ENCODE results near the gene MYO5A. TPM values are rescaled to one million over a fixed set of nuclear protein-coding genes. Genes with fewer than 3 reads are reported as not detected.
A peak's percentile ranks its signal among the peaks of the same experiment; 100 is the strongest.

The MYO5A gene
- total and polyA plus RNA-seq, 3 experiments from 2014 or later, result 15.8 to 37.3 (median 31.0) TPM

- Histone ChIP-seq H3K4me3 (ENCODE audit: low read length) (no peak overlapping the region), H3K27ac (ENCODE audit: low read depth, low read length) (no peak overlapping the region), H3K4me1 (ENCODE audit: insufficient read depth, low read length) (no peaks in the 10 kb centered on the region), H3K27me3 (ENCODE audit: insufficient read depth, low read length, poor library complexity, severe bottlenecking) (peaks cover 14% of the 10 kb centered on the region), H3K9me3 (ENCODE audit: low read length) (no peaks in the 10 kb centered on the region), H3K36me3 (ENCODE audit: insufficient read depth, low read length) (no peaks in the 10 kb centered on the region)
- Mint-ChIP-seq H3K9me3 (no peaks in the 10 kb centered on the region), H3K4me3 (peak overlapping the region in 1 of 7 donors; percentile 18), H3K27me3 (peaks cover 29 to 35% of the 10 kb centered on the region in 2 donors), H3K27ac (no peak overlapping the region), H3K4me1 (peaks cover 2 to 7% (median 6%) of the 10 kb centered on the region in 3 donors), H3K36me3 (no peaks in the 10 kb centered on the region)
- POLR2A ChIA-PET, result no interaction called here
- DNase-seq, result no peak
- CTCF ChIA-PET, result no interaction called here
Measured at GRCh38 chr15:52292780-52293392, 235.8 kb downstream of the MYO5A start.

DNA sequence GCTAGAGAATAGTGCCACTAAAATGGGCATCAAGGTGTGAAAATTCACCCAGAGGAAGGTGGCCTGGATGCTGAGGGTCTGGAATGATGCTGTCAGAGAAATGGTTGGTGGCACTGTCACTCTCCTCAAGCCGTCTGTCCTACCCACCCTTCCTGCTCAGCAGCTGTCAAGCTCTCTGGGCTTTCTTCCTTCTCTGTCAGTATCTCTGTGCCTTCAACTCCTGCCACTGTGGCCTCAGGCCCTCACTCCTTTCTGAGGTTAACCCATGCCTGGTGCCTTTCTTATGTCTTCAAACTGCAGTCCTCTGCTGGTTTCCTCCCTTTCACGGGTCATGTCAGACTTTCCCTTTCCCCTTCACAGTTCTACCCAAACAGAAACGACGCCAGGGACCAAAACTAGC, 237.5 kb downstream of the MYO5A start:
- no peak overlapping the region for H3K4me3 Mint-ChIP-seq
- Histone ChIP-seq H3K4me1 (ENCODE audit: insufficient read depth, low read length) (no peaks in the 10 kb centered on the region), H3K36me3 (ENCODE audit: insufficient read depth, low read length) (no peaks in the 10 kb centered on the region), H3K4me3 (ENCODE audit: low read length) (no peak overlapping the region), H3K27ac (ENCODE audit: low read depth, low read length) (no peak overlapping the region), H3K27me3 (ENCODE audit: insufficient read depth, low read length, poor library complexity, severe bottlenecking) (peaks cover 14% of the 10 kb centered on the region), H3K9me3 (ENCODE audit: low read length) (no peaks in the 10 kb centered on the region)
- H3K27ac Mint-ChIP-seq, result peak overlapping the region in 1 of 8 donors; percentile 4
- no peaks in the 10 kb centered on the region for H3K9me3 Mint-ChIP-seq
- H3K27me3 Mint-ChIP-seq, result peaks cover 29% of the 10 kb centered on the region in 2 donors
- DNase-seq, result no peak
- CTCF ChIA-PET, result interaction anchor here (0.7 kb wide), 1 partner anchor 35 kb away, joined by 3 read pairs; no protein-coding TSS in a partner anchor
- peaks cover 0 to 4% (median 0%) of the 10 kb centered on the region in 3 donors for H3K36me3 Mint-ChIP-seq
- peaks cover 2 to 7% (median 6%) of the 10 kb centered on the region in 3 donors for H3K4me1 Mint-ChIP-seq
- POLR2A ChIA-PET, result no interaction called here

- H3K9me3 ChIP-seq (ENCODE audit: low read length), result no peaks in the 10 kb centered on the region
- Mint-ChIP-seq H3K9me3 (no peaks in the 10 kb centered on the region), H3K27me3 (peaks cover 28 to 29% of the 10 kb centered on the region in 2 donors), H3K4me3 (no peak overlapping the region), H3K27ac (no peak overlapping the region), H3K4me1 (peaks cover 2 to 7% (median 6%) of the 10 kb centered on the region in 3 donors), H3K36me3 (peaks cover 0 to 4% (median 0%) of the 10 kb centered on the region in 3 donors)
- DNase-seq, result no peak
- CTCF ChIA-PET, result interaction anchor here (0.7 kb wide), 1 partner anchor 34 kb away, joined by 3 read pairs; no protein-coding TSS in a partner anchor
- H3K27ac ChIP-seq (ENCODE audit: low read depth, low read length), result no peak overlapping the region
- no peak overlapping the region for H3K4me3 ChIP-seq (ENCODE audit: low read length)
- H3K36me3 ChIP-seq (ENCODE audit: insufficient read depth, low read length), result no peaks in the 10 kb centered on the region
- peaks cover 14% of the 10 kb centered on the region for H3K27me3 ChIP-seq (ENCODE audit: insufficient read depth, low read length, poor library complexity, severe bottlenecking)
- POLR2A ChIA-PET, result no interaction called here
- no peaks in the 10 kb centered on the region for H3K4me1 ChIP-seq (ENCODE audit: insufficient read depth, low read length)
Measured at GRCh38 chr15:52290800-52291199, 237.9 kb downstream of the MYO5A start.

DNA sequence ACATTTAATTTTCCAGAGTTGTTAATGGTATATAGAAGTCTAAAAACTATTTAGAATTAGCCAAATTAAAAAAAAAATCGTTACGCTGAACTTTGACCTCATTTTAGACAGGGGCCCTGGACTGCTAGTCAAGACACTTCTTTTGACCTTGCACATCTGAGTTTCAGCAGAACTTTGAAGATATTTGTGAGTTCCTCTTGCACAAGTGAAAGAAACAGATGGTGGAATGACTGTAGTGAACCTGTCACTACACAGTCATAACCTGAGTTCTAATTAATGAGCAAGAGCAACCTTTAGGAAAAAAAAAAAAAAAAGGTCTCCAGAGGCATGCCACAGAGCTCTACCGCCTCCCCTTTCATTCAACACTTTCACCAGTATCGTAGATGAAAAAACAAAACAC, 238.4 kb downstream of the MYO5A start:
- Histone ChIP-seq H3K4me3 (ENCODE audit: low read length) (no peak overlapping the region), H3K27me3 (ENCODE audit: insufficient read depth, low read length, poor library complexity, severe bottlenecking) (peaks cover 14% of the 10 kb centered on the region), H3K36me3 (ENCODE audit: insufficient read depth, low read length) (no peaks in the 10 kb centered on the region), H3K27ac (ENCODE audit: low read depth, low read length) (no peak overlapping the region), H3K4me1 (ENCODE audit: insufficient read depth, low read length) (no peaks in the 10 kb centered on the region), H3K9me3 (ENCODE audit: low read length) (no peaks in the 10 kb centered on the region)
- H3K36me3 Mint-ChIP-seq, result peaks cover 0 to 4% (median 0%) of the 10 kb centered on the region in 3 donors
- peaks cover 2 to 7% (median 6%) of the 10 kb centered on the region in 3 donors for H3K4me1 Mint-ChIP-seq
- POLR2A ChIA-PET, result no interaction called here
- peaks cover 28 to 29% of the 10 kb centered on the region in 2 donors for H3K27me3 Mint-ChIP-seq
- CTCF ChIA-PET, result no interaction called here
- H3K4me3 Mint-ChIP-seq, result no peak overlapping the region
- H3K27ac Mint-ChIP-seq, result no peak overlapping the region
- no peak for DNase-seq
- H3K9me3 Mint-ChIP-seq, result no peaks in the 10 kb centered on the region

- Mint-ChIP-seq H3K4me3 (no peak overlapping the region), H3K27me3 (peaks cover 26 to 28% of the 10 kb centered on the region in 2 donors), H3K36me3 (peaks cover 0 to 4% (median 0%) of the 10 kb centered on the region in 3 donors), H3K9me3 (no peaks in the 10 kb centered on the region), H3K4me1 (peaks cover 2 to 5% (median 3%) of the 10 kb centered on the region in 3 donors), H3K27ac (peak overlapping the region in 1 of 8 donors; percentile 17)
- Histone ChIP-seq H3K27ac (ENCODE audit: low read depth, low read length) (no peak overlapping the region), H3K9me3 (ENCODE audit: low read length) (no peaks in the 10 kb centered on the region), H3K27me3 (ENCODE audit: insufficient read depth, low read length, poor library complexity, severe bottlenecking) (peaks cover 8% of the 10 kb centered on the region), H3K4me1 (ENCODE audit: insufficient read depth, low read length) (no peaks in the 10 kb centered on the region), H3K36me3 (ENCODE audit: insufficient read depth, low read length) (no peaks in the 10 kb centered on the region), H3K4me3 (ENCODE audit: low read length) (no peak overlapping the region)
- ChIA-PET POLR2A (no interaction called here), CTCF (no interaction called here)
- DNase-seq, result no peak
Measured at GRCh38 chr15:52289629-52290081, 239.0 kb downstream of the MYO5A start.

GRCh38 chr15:52288986-52289385, 239.7 kb downstream of the MYO5A start:
- Mint-ChIP-seq H3K9me3 (no peaks in the 10 kb centered on the region), H3K36me3 (peaks cover 0 to 4% (median 0%) of the 10 kb centered on the region in 3 donors)
- DNase-seq, result no peak

DNA sequence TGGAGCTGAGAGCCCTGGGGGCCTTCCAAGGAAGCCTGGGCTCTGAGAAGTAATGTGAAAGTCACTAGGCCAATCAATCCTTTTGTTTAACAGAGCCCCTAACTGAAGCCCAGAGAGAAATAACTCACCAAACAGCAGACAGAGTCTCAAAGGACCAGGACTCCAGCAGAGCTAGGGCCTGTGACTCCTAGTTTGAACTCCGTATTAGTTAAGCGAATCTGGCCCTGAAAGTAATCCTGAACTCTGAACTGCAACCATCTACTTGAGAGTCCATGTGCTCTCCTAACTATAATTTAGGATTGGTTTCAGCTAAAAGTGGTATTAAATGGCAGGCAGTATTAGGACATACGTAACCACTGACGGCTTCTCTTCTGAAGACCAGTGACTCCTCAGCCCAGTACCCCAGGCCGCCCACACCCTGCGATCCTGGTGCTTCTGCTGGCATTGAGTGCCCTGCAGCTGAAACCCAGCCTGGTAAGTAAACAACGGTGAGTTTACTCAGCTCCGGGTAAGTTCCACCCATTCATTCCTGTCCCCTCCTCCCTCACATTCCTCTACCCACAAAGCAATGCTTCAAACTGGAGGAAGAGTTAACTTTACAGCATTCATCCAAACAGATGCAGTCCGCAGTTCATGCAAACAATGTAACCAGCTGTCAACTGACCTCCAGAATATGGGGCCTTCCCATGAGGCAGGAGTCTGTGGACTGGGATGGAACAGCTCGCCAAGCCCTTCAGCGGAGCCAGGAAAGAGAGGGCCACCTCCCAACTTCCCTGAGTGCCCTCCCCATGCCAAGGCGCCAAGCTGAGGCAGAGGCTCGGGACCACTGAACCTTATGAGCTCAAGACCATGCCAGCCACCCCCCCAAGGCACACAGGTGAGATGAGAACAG, 240.4 kb downstream of the MYO5A start:
- H3K4me3 Mint-ChIP-seq, result no peak overlapping the region
- POLR2A ChIA-PET, result no interaction called here
- Histone ChIP-seq H3K27me3 (ENCODE audit: insufficient read depth, low read length, poor library complexity, severe bottlenecking) (peaks cover 4% of the 10 kb centered on the region), H3K9me3 (ENCODE audit: low read length) (no peaks in the 10 kb centered on the region), H3K36me3 (ENCODE audit: insufficient read depth, low read length) (no peaks in the 10 kb centered on the region), H3K27ac (ENCODE audit: low read depth, low read length) (no peak overlapping the region), H3K4me1 (ENCODE audit: insufficient read depth, low read length) (no peaks in the 10 kb centered on the region), H3K4me3 (ENCODE audit: low read length) (no peak overlapping the region)
- no peaks in the 10 kb centered on the region for H3K9me3 Mint-ChIP-seq
- CTCF ChIA-PET, result no interaction called here
- peaks cover 0 to 4% (median 0%) of the 10 kb centered on the region in 3 donors for H3K36me3 Mint-ChIP-seq
- H3K27ac Mint-ChIP-seq, result no peak overlapping the region
- H3K4me1 Mint-ChIP-seq, result no peaks in the 10 kb centered on the region
- peaks cover 15 to 21% of the 10 kb centered on the region in 2 donors for H3K27me3 Mint-ChIP-seq
- DNase-seq, result no peak

More at GRCh38 chr15:52288986-52289385, 239.7 kb downstream of the MYO5A start:
- ChIA-PET POLR2A (no interaction called here), CTCF (no interaction called here)
- no peak overlapping the region for H3K4me3 ChIP-seq (ENCODE audit: low read length)
- Mint-ChIP-seq H3K4me3 (no peak overlapping the region), H3K27me3 (peaks cover 19 to 27% of the 10 kb centered on the region in 2 donors), H3K4me1 (no peaks in the 10 kb centered on the region), H3K27ac (no peak overlapping the region)
- H3K27me3 ChIP-seq (ENCODE audit: insufficient read depth, low read length, poor library complexity, severe bottlenecking), result peaks cover 4% of the 10 kb centered on the region
- no peak overlapping the region for H3K27ac ChIP-seq (ENCODE audit: low read depth, low read length)
- H3K9me3 ChIP-seq (ENCODE audit: low read length), result no peaks in the 10 kb centered on the region
- no peaks in the 10 kb centered on the region for H3K36me3 ChIP-seq (ENCODE audit: insufficient read depth, low read length)
- no peaks in the 10 kb centered on the region for H3K4me1 ChIP-seq (ENCODE audit: insufficient read depth, low read length)

- H3K9me3 ChIP-seq (ENCODE audit: low read length), result no peaks in the 10 kb centered on the region
- no peaks in the 10 kb centered on the region for H3K36me3 ChIP-seq (ENCODE audit: insufficient read depth, low read length)
- CTCF ChIA-PET, result no interaction called here
- POLR2A ChIA-PET, result no interaction called here
- no peaks in the 10 kb centered on the region for H3K4me1 ChIP-seq (ENCODE audit: insufficient read depth, low read length)
- no peak overlapping the region for H3K4me3 ChIP-seq (ENCODE audit: low read length)
- no peak overlapping the region for H3K27ac ChIP-seq (ENCODE audit: low read depth, low read length)
- no peak overlapping the region for H3K4me3 Mint-ChIP-seq
- H3K36me3 Mint-ChIP-seq, result peaks cover 0 to 4% (median 0%) of the 10 kb centered on the region in 3 donors
- no peaks in the 10 kb centered on the region for H3K4me1 Mint-ChIP-seq
- no peaks in the 10 kb centered on the region for H3K27me3 ChIP-seq (ENCODE audit: insufficient read depth, low read length, poor library complexity, severe bottlenecking)
- H3K9me3 Mint-ChIP-seq, result no peaks in the 10 kb centered on the region
- H3K27me3 Mint-ChIP-seq, result peaks cover 7 to 14% of the 10 kb centered on the region in 2 donors
- H3K27ac Mint-ChIP-seq, result no peak overlapping the region
- DNase-seq, result no peak
Measured at GRCh38 chr15:52287114-52287513, 241.6 kb downstream of the MYO5A start.
